Mucosa of gallbladder (tissue), 1 donor: ENCODE measurements around the gene FGF14. TPM values are rescaled to one million over a fixed set of nuclear protein-coding genes. Genes with fewer than 3 reads are reported as not detected.

Source experiments
- DNase-seq: peaks from one replicate; pipeline ENCODE4 v3.0.0-alpha.2; 2020; ENCODE audit warnings: low spot score
- total RNA-seq: library from RNA; stranded (reverse); gene quantifications from one replicate; pipeline ENCODE4 v1.2.1, GENCODE V29; 2021
- donor health status: DM: no; HTN: no; CAD: no.

The FGF14 gene
- total RNA-seq, 1 donor from 2014 or later: 1.5 TPM

DNA sequence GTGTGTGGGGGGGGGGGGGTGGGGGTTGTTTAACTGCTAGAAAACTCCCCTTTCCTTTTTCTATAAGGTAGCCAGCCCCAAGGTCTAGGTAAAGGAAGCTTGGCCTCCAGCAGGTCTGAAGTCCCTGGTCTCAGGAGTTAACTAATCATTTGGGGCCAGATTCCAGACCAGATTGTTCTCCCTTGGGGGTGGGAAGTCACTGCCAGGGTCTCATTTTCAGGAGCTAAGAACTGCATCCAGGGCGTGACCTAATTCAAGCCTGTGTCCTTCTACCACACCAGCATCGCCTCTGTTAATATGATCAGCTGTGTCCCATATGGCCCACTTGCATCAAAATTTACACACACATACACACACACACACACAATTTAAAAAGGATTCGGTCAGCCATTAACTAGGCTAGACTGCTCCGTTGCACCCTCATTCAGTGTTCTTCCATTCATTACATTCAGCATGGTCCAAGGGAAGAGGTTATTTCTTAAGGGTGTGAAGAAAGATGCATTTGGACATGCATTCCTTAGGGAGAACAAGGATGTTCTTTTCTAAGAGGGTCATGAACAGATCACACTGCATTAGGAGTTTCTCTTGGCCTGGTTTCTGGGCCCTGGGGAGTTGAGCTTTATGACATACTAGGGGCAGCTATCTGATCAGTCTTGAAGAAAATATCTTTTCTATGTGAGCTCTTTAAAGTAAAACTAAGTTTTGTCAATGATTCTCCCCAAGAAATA is 91.0 kb downstream of the FGF14 start:
- DNase-seq: no peak

DNA sequence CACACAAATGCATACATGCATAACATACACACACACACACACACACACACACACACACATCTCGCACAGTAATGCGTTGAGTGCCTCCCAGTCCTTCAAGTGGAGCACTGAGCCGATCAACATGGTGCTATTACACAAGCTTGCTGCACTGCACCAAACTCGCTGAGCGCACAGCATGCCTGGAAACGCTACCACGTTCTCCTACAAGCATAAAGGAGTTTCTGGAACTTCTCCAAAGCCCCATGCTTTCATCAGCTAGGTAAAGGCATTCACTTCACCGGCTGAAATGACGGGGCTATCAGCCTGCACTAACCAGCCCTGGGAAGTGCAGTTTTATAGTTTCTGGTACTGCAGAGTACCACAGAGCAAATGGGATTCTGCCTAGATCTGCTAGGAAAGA is 92.7 kb downstream of the FGF14 start:
- DNase-seq: no peak

DNA sequence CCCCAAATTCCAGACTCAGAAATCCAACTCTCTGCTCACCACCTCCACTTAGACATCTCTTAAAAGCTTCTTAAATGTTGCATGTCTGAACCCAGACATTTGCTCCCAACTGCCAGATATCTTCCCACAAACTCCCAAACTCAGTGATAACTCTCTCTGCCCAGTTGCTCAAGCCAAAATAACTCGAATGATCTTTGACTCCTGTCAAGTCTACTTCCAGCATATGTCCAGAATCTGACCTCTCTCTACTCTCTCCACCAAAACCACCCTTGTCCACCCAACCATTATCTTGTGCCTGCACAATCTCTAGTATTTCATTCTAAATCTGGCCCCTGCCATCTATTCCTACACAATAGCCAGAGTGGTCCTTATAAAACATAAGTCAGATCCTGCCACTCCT is 99.3 kb downstream of the FGF14 start:
- DNase-seq: no peak

DNA sequence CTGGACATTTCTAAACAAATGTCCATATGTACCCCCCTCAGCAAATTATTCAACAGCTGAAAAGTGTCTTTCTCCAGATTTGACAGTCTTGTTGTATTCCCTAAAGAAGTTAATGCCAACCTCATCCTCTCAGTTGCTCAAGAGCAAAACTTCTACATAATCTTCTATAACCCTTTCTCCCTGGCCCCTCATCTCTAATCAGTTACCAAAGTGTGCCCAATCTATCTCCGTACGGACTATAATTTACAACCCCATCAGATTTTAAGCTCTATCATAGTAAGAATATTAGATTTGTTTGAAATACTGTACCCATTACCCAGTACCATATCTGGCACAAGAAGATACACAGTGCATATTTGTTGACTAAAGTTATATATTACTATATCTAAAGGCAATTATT is 101.5 kb downstream of the FGF14 start:
- no peak for DNase-seq

DNA sequence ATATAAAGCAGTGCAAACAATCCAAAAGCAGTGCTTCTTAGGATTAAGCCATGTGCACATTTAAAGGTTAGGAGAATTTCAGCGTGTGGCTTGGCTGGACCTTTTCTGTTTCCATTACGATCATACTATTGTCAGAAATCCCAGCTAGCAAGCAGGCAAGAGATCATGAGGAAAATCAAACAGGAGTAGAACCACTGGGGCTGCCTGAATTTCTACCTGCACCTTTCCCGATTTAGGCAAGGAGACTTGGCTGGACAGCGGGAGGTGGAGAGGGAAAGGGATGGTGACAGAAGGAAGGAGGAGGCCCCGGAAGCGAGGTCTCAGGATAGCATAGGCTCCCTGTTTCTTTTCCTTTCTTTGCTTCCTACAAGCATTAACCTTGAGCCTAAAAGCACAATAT is 102.5 kb downstream of the FGF14 start:
- no peak for DNase-seq

DNA sequence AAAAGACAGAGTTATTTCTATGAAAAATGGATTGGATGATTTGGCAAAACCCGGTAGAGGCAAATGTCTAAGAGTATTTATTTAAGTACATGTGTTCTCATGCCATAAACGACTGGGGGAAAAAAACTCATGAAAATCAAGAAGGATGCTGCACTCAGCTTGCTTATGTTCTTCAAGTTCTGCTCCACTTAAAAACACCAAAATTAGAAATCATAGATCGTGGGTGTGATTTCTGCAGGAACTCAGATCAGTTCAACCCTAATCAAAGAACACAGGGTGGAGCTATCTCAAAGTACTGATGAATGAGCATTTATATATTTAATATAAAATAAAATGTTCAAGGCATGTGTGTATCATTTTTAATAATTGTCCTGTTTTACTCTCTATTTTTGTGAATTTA is 103.8 kb downstream of the FGF14 start:
- no peak for DNase-seq

DNA sequence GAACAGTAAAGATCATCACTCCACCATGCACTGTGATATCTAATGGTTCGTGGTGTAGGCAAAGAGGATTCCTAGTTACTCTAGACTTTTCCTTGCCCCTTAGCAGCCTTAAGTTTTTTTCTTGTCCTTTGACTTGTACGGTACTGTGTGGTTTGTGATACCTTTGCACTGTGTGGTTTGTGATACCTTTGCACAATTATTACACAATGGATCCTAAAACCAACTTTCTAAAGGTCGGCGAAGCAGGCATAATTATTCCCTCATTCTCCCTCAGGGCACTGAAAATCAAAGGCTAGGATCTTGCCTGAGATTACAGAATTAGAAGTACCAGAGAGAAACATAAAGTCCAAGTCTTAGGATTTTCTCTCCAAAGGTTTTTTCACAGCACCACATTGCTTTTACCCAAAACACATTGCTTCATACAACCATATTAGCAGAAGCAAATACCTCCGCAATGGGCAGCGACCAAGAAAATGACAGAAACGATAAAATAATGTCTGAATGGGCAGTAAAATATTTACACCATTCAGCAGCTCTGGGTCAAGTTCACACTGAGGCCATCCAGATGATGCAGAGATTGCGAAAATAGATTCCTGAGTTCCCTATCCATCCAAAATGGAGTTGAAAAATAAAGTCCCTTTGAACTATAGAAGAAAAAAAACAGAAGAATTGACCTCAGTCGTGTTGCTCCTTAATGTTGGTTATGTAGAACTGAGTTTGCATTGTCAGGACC is 106.4 kb downstream of the FGF14 start:
- DNase-seq: no peak

DNA sequence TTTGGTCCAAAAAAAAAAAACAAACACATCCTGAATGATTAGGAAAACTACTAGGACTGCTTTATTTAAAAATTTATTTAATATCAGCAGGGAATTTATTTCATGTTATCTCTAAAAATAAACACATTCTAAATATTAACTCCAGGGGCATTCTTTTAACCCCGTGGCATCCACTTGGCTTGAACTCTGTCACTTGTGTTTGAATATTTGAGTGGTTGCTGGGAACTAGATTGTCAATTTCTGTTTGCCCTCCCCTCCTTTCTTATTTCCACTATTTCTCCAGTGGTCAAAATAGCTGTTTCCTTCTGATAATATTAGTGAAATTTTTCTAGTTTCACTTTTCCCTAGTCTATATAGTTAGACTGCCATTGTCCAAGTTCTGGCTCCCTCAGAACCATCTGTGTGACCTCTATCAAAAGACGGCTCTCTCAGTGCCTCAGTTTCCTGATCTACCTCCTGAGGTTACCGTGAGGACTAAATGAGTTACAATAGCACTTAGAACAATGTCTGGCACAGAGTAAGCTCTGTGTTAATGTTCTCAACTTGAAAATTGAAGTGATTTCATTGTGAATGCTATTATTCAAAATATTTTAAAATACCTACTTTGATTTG is 107.3 kb downstream of the FGF14 start:
- no peak for DNase-seq

DNA sequence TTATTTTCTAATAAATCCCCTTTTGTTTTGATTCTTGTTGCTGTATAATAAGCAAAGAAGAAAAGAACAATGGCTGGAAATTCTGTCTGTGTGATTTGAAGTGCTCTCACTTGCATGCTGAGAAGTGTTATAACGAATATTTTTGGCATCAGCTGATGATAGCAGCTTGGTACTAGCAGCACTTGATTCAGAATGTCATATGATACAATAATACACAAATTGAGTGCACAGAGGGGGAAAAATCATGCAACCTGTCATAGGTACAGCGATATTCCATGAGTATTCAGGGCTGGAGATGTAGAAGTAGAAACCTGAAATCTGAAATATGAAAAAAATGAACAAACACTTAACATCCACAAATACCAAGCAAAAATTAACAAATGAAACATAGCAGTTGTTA is 108.1 kb downstream of the FGF14 start:
- DNase-seq: no peak

DNA sequence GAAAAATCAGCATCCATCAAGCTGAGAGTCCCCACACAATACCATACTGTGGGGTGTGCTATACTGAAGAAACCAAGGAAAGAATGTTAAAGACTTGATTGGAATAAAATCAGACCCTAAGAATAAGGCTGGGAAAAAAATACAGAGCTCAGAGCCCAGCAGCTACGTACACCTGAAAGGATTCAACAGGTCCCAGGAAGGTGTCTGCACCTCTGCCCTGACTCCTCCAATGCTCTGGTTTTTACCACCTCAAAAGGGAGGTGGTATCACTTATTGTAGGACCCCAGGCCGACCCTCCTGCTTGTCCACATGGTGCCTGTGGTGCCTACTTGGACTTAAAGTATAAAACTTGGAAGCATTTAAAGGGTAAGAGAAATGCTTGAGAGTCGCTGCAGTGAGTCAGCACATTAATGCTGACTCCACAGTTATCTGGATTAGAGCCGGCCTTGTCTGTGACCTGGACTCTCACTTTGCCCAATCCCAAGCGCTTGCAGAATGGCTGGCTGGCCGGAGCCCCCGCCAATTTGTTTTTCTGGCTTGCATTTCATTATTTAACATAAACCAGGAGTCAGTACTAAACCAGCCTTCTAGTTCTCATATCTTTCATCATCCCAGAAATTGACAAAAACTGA is 110.1 kb downstream of the FGF14 start:
- DNase-seq: no peak

DNA sequence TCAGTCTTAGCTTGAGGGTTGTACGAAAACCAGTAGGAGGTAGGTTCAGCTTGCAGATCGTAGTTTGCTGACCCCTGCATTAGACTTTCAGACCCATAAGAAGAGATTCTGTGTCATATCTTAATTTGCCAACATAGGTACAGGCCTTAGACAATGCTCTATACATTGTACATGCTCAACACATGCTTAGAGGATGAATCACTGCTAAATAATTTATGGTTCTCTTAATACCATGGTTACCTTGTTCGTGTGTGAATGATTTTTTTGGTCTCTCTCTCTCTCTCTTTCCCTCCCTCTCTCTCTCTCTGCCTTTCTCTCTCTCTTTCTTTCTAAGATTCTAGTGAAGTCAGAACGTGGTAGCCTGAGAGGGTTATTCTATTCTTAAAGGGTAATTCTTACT is 112.2 kb downstream of the FGF14 start:
- no peak for DNase-seq

DNA sequence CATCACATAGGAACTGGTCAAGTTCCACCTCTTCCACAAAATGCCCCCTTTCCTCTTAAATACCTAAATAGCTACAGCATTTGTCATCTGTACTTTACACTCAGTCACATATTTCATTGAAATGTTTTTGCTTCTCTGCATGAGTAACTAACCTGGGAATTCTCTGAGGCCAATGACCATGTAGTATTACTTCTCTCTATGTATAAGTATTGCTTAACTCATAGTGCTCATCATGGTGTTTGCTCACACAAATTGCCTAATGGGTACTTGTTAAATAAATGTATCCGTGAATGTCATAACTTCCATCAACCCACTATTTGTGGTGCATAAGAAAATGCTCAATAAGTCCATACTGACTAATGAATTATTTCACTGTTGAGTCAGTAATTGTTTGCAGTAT is 115.5 kb downstream of the FGF14 start:
- no peak for DNase-seq

DNA sequence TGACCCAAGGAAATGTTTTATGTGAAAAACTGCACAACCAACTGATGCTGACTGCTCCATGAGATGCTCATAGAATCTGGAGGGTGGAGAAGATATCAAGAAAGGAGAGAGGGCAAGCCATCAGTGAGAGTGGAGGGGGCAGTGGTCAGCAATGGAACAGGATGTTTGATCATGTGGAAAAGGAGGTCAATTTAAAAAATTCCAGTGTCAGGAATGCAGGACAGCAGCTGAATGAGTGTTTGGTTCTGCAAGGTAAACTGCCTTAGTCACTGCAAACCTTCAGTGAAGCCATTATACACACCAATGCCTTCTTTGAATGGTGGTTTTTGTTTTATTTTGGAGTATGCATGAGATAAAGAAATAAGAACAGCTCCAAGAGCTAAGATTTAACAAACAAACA is 121.5 kb downstream of the FGF14 start:
- DNase-seq: no peak

DNA sequence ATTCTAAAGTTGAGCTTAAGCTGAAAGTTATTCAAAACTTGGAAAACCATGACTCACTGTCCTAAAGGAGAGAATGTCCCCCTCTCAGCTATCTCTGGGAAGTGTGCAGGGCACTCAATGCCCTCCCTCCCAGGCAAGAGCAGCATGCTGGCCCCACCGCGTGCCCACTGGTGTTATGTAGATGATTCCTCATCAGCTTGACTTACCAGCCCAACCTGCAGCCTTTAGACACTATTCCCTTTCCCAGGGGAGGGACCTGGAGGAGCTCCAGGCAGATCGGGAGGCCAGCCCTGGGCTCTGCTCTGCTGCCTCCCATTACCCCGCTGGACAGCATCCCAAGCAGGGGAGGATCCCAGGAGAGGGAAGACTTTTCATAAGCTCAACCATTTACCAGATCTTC is 124.6 kb downstream of the FGF14 start:
- DNase-seq: no peak

DNA sequence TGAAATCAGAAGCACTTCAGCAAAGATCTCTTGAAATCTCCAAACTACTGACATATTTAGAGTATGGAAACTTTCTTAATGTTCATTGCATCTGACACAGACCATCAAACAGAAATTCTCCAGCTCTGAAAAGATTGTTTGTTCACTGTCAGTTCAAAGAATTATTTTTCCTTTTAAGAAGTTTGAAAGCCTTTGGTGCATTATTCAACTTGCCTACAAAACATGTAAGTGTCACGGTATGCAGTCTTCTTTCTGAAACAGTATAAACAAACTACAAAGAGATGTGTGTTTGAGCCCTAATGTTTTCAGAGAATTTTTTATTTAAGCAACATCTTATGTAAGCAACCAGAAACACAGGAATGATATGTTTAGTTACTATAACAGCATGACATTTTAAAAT is 125.4 kb downstream of the FGF14 start:
- DNase-seq: no peak

DNA sequence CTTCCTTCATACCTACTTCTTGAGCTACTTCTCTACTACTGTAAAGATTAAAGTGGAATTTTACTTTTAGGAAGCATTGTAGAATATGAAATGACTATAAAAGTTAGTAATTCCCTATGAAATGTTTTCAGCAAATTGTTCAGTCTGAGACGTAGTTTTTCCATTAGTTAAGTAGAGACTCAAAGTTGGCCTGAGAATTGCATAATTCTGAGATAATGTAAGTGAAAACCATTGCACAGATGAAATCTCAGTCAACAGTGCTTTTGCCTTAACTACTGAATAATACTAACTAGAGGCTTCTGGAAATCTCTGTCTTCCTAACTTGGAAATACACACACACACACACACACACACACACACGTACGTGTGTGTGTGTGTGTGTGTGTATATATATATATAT is 125.9 kb downstream of the FGF14 start:
- no peak for DNase-seq

DNA sequence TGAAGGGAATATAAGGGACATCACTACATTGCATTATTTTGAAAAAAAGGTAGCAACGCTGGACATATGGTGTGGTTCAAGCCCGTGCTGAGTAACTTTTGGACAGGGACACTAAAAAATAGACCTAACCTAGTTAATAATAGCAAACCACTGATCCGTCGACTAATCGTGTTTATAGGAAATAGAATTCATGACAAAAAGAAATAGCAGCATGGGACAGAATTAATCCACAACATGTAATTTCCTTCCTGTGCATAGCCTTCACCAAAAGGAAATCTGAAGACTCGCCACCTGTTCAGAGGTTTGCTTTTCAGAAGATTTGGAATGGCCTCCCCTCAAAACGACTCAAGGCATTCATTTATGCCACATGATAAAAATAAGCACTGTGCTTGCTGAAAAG is 128.7 kb downstream of the FGF14 start:
- DNase-seq: no peak

DNA sequence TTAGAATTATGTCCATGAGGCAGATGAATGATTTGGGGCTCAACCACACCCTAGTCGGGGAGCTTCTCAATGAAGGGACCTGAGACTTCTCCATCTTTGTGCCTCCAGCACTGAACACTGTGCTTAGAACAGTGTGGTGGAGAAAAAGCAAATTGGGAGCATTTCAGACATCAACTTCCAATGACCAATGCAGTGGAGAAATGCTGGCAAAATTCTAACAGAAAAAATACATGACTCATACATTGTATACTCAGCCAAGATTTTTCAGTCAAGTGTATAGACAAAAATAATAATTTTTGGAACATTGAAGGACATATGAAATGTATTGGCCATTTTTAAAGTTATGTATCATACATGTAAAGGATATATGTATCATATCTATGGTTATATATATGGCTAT is 134.7 kb downstream of the FGF14 start:
- DNase-seq: no peak

DNA sequence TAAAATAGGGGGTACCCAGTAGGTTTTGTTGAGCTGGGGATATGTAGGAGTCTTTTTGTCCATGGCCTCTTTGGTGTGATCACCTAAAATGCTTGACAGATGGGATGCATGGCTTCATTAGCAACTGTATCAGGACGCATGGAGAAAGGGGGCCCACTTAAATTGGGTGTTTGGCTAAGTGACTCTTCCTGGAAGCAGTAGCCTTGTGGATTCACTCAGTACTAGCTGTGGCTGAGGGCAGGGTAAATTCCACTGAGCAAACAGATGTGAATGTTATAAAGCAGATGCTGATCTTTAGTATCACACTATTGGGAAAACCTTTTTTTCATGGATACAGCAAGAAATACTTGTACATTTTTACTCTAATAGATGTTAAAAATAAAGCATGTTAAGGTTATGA is 140.0 kb downstream of the FGF14 start:
- no peak for DNase-seq

DNA sequence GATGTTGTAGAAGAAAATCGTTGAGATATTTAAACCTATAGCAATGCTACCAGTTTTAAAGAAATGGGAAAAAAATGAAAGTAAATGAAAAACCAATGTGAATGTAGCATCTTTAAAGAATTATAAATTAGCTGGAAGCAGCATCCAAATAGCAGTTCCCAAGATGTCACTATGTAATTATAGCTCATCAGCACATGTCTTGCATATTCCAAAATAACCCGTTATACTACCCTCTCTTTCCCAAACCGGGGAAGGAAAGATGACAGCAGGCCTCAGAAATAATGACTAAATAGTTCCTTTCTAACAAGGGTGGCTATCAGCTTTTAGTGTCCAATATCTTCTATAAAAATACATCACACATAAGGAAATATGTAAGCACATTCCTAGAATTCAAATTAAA is 140.5 kb downstream of the FGF14 start:
- DNase-seq: no peak

DNA sequence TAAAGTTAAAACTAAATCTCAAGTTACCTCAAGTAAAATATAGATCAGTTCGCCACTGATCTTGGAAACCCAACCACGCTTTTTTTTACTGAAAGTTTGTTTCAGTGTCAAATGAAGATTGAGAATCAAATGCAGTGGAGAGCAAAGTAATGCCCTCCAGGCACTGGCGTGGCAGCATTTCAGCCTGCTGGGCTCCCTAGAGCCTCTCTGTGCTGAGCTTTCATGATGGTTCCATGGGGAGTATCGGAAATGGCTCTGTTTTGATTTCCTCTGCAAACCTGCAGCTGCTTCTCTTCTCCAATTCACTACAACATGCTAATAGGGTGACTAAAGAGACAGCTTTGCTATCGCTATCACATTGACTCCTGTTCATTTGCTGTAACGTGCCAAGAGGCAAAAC is 141.6 kb downstream of the FGF14 start:
- DNase-seq: no peak

DNA sequence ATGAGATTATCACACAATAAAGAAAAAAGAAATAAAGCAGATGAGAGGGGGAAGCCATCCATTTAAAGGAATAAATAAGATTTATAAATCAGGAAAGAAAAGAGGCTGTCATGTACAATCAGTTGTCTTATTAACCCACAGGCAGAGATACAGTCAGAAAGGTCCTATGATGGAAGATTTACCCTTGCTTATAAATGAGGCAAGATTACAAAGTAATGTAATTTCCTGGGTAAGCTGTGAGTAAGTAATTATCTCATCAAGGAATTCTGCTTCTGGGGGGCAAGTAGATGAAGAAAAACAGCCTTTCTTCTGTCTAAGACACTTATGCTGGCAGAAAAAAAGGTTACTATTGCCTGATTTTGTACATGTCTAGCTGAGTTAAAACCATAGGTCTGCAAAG is 146.4 kb downstream of the FGF14 start:
- no peak for DNase-seq

DNA sequence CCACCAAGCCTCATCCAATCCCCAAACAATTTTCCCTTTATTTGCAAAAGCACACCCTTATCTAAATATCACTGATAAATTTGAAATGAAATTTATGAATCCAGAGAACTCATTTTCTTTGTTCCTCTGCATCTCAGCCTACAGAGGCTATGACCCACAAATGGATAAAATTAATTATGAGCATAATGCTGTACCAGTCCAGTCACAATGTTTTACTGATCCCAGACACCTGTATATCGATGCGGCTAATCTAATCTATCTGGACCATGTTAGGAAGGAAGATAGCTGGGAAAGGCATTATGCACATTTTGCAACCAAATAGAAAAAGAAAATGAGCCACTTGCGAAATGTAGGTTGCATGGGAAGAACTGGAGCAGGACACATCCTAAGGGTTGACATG is 150.0 kb downstream of the FGF14 start:
- DNase-seq: no peak
